Lung (tissue), 12 donors: ENCODE measurements around the gene ROMO1. TPM values are rescaled to one million over a fixed set of nuclear protein-coding genes. Genes with fewer than 3 reads are reported as not detected.
"Not testable (repeated sequence)": the region's sequence is repeated elsewhere in the genome, so short reads cannot be mapped to it uniquely, and the experiment has no call there.

Experiments used
- ATAC-seq: fragments of 200-7000 bp; cut with Tn5 transposase; one replicate; pipeline ENCODE4 v1.9.1; 2020; ENCODE audit warnings: moderate number of reproducible peaks; ENCODE audit not compliant: insufficient read depth, low FRiP score
- DNase-seq, 3 donors: peaks; one replicate each; pipeline ENCODE4 v3.0.0-alpha.2; 2013 to 2017
- H3K27ac ChIP-seq, 2 donors: one replicate each; pipeline ENCODE4 v1.5.1; 2013; ENCODE audit warnings: mild to moderate bottlenecking in 2 of 2, moderate library complexity in 2 of 2, control low read depth in 1 of 2, inconsistent platforms in 1 of 2, low read depth in 1 of 2, low read length in 1 of 2
- H3K27me3 ChIP-seq, 3 donors: one replicate each; pipeline ENCODE4 v1.5.1; 2013; ENCODE audit warnings: low read length in 2 of 3; ENCODE audit not compliant: control insufficient read depth in 3 of 3, insufficient read depth in 3 of 3
- H3K36me3 ChIP-seq, 4 donors: one replicate each; pipeline ENCODE4 v1.5.1; 2013; ENCODE audit warnings: low read length in 4 of 4, mild to moderate bottlenecking in 1 of 4, moderate library complexity in 1 of 4; ENCODE audit not compliant: control insufficient read depth in 4 of 4, insufficient read depth in 4 of 4
- H3K4me1 ChIP-seq, 5 donors: one replicate each; pipeline ENCODE4 v1.5.1; 2013; ENCODE audit warnings: low read length in 5 of 5, mild to moderate bottlenecking in 2 of 5, moderate library complexity in 1 of 5; ENCODE audit not compliant: control insufficient read depth in 5 of 5, insufficient read depth in 5 of 5
- H3K4me3 ChIP-seq: one replicate; pipeline ENCODE4 v1.5.1; 2013; ENCODE audit warnings: mild to moderate bottlenecking, control low read depth, moderate library complexity
- H3K9ac ChIP-seq, 2 donors: one replicate each; pipeline ENCODE4 v1.5.1; 2013; ENCODE audit warnings: low read length in 2 of 2, control low read depth in 1 of 2; ENCODE audit not compliant: insufficient read depth in 1 of 2
- H3K9me3 ChIP-seq, 4 donors: one replicate each; pipeline ENCODE4 v1.5.1; 2013; ENCODE audit warnings: low read length in 3 of 4, mild to moderate bottlenecking in 1 of 4, moderate library complexity in 1 of 4; ENCODE audit not compliant: control insufficient read depth in 4 of 4, insufficient read depth in 3 of 4
- CTCF ChIP-seq: IDR thresholded peaks from 2 replicates; pipeline ENCODE4 v1.5.1; 2012; ENCODE audit warnings: mild to moderate bottlenecking; ENCODE audit errors: control extremely low read depth, extremely low read depth
- WGBS, 2 donors: extraction: QIAGEN DNeasy Blood & Tissue Kit; methylation state at CpG; one replicate each; pipeline ENCODE4 v1.1.7; 2013; 5-methylcytosine and 5-hydroxymethylcytosine counted together
- polyA plus RNA-seq, 2 donors: library from polyadenylated mRNA; stranded (reverse); fragments of 200-250 nt; gene quantifications; one replicate each; pipeline ENCODE4 v1.2.1, GENCODE V29; 2013
- total RNA-seq, 2 donors: library from RNA; depleted of rRNA in 1 of 2; stranded (reverse); fragments of >200 nt in 1 of 2; gene quantifications; one replicate each; pipeline ENCODE4 v1.2.1, GENCODE V29; 2014 to 2021
- donor health status: control.
- donor health status: control.
- donor health status: Bipolar disorder and iron deficiency.
- donor health status: healthy.
- donor health status: DM: yes; HTN: yes; CAD: no.

The ROMO1 gene
- total and polyA plus RNA-seq, 4 donors: 98.6 to 501 (median 272) TPM

- 0 to 1% methylated on average over 8 of the region's 8 CpGs for WGBS, 2 donors
- peak in 2 of 3 donors; percentile 56 to 60 for DNase-seq
Measured at GRCh38 chr20:35742741-35743523, 43.7 kb downstream of the ROMO1 start.

GRCh38 chr20:35743693-35744491 lies 44.7 kb downstream of the ROMO1 start:
- TF ChIP-seq CTCF: no peak
- peak overlapping the region in 1 of 2 donors; percentile 26 for H3K9ac ChIP-seq

More at GRCh38 chr20:35742741-35743523, 43.7 kb downstream of the ROMO1 start:
- Histone ChIP-seq H3K27me3 (no peaks in the 10 kb centered on the region), H3K4me3 (peak overlapping the region; percentile 33), H3K9ac (peak overlapping the region; percentile 94 to 96), H3K27ac (peak overlapping the region; percentile 95 to 97), H3K9me3 (no peaks in the 10 kb centered on the region), H3K36me3 (peaks cover 7 to 30% (median 16%) of the 10 kb centered on the region in 4 donors), H3K4me1 (peaks cover 3 to 37% (median 9%) of the 10 kb centered on the region in 5 donors)
- ATAC-seq: no peak
- no peak for TF ChIP-seq CTCF

GRCh38 chr20:35744492-35744841 lies 45.3 kb downstream of the ROMO1 start:
- H3K27me3 ChIP-seq, DNase-seq, ATAC-seq, H3K4me3 ChIP-seq, H3K9me3 ChIP-seq: not testable (repeated sequence)
- 91 to 96% methylated on average over 3 of the region's 3 CpGs for WGBS, 2 donors
- H3K27ac ChIP-seq: peak overlapping the region in 1 of 2 donors; percentile 77
- peaks cover 0 to 18% (median 5%) of the 10 kb centered on the region in 4 donors for H3K36me3 ChIP-seq
- peaks cover 0 to 25% (median 5%) of the 10 kb centered on the region in 5 donors for H3K4me1 ChIP-seq
- H3K9ac ChIP-seq: peak overlapping the region in 1 of 2 donors; percentile 26

More at GRCh38 chr20:35743693-35744491, 44.7 kb downstream of the ROMO1 start:
- H3K4me3 ChIP-seq: no peak overlapping the region
- WGBS, 2 donors: 41 to 57% methylated on average over 15 of the region's 15 CpGs
- peak overlapping the region; percentile 90 to 97 for H3K27ac ChIP-seq
- ATAC-seq (no peak), DNase-seq (peak in 2 of 3 donors; percentile 27 to 37)
- peaks cover 3 to 30% (median 8%) of the 10 kb centered on the region in 5 donors for H3K4me1 ChIP-seq
- H3K27me3 ChIP-seq: no peaks in the 10 kb centered on the region
- no peaks in the 10 kb centered on the region for H3K9me3 ChIP-seq
- H3K36me3 ChIP-seq: peaks cover 2 to 22% (median 7%) of the 10 kb centered on the region in 4 donors

Other genes with a start within 250 kb of the ROMO1 start
- 10 to 100 TPM; 27.0 to 34.5 TPM for gene CEP250, start 243.8 kb upstream of the ROMO1 start, total RNA-seq
- gene CEP250, start 243.8 kb upstream of the ROMO1 start, polyA plus RNA-seq: 10 to 100 TPM in 1 of 2 donors, 1 to 10 TPM in 1; 8.7 to 12.3 TPM
- gene C20orf173, start 169.8 kb upstream of the ROMO1 start, total RNA-seq: not detected
- gene C20orf173, start 169.8 kb upstream of the ROMO1 start, polyA plus RNA-seq: not detected
- 100 to 1,000 TPM; 216 to 241 TPM for gene ERGIC3, start 157.3 kb upstream of the ROMO1 start, total RNA-seq
- 100 to 1,000 TPM; 173 to 208 TPM for gene ERGIC3, start 157.3 kb upstream of the ROMO1 start, polyA plus RNA-seq
- gene SPAG4, start 83.6 kb upstream of the ROMO1 start, total RNA-seq: 1 to 10 TPM; 2.0 to 5.7 TPM
- 1 to 10 TPM; 1.9 to 5.4 TPM for gene SPAG4, start 83.6 kb upstream of the ROMO1 start, polyA plus RNA-seq
- 100 to 1,000 TPM in 1 of 2 donors, 10 to 100 TPM in 1; 91.9 to 180 TPM for gene CPNE1, start 34.5 kb upstream of the ROMO1 start, total RNA-seq
- gene CPNE1, start 34.5 kb upstream of the ROMO1 start, polyA plus RNA-seq: 100 to 1,000 TPM; 119 to 161 TPM
- 10 to 100 TPM; 59.2 to 75.0 TPM for gene RBM12, start 34.5 kb upstream of the ROMO1 start, total RNA-seq
- gene RBM12, start 34.5 kb upstream of the ROMO1 start, polyA plus RNA-seq: 10 to 100 TPM in 1 of 2 donors, 1 to 10 TPM in 1; 9.5 to 19.6 TPM
- gene NFS1, start 53 bp upstream of the ROMO1 start, total RNA-seq: 10 to 100 TPM; 24.1 to 33.9 TPM
- 10 to 100 TPM; 18.8 to 23.2 TPM for gene NFS1, start 53 bp upstream of the ROMO1 start, polyA plus RNA-seq
- gene RBM39, start 42.9 kb downstream of the ROMO1 start, total RNA-seq: 100 to 1,000 TPM; 230 to 689 TPM
- 100 to 1,000 TPM; 162 to 481 TPM for gene RBM39, start 42.9 kb downstream of the ROMO1 start, polyA plus RNA-seq
- gene PHF20, start 72.6 kb downstream of the ROMO1 start, total RNA-seq: 10 to 100 TPM; 46.5 to 51.5 TPM
- 10 to 100 TPM; 17.5 to 18.7 TPM for gene PHF20, start 72.6 kb downstream of the ROMO1 start, polyA plus RNA-seq